ENCODE data around the gene ISL2.

DNA sequence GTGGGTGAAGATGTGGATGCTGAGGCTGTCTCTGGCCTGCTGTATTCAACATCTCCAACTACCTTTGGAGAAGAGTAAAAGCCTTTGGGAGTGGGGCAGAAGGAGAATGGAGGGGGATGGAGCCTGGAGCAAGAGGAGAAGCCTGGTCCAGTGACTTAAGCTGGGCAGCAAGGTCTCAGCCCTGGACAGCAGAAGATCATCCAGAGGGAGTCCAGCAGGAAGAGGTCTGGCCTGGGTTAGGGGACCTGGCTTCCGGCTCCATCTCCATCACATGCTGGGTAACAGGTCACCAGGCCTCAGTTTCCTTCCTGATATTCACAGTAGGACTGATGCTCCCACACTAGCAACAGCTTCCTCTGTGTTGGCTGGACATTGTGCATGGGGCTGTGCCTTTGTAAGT is 3.8 kb upstream of the ISL2 start:
- TF ChIP-seq POLR2AphosphoS5 (IDR thresholded peaks at IDR 0.05; ENCODE audit: borderline replicate concordance, low read depth, low read length) (no peak), EZH2 (IDR thresholded peaks at IDR 0.05) (no peak), FOXP2 (optimal IDR thresholded peaks at IDR 0.05; ENCODE audit: control extremely low read depth, extremely low read length, insufficient read depth) (no peak)
